AG04450 (cell line): ENCODE measurements around the gene WWP2. TPM values are rescaled to one million over a fixed set of nuclear protein-coding genes. Genes with fewer than 3 reads are reported as not detected.
"Not testable (repeated sequence)": the region's sequence is repeated elsewhere in the genome, so short reads cannot be mapped to it uniquely, and the experiment has no call there.

Experiments
- CTCF ChIA-PET: fragments of 300-600, 350-600 bp; formaldehyde crosslinking; extraction: SDS; loops from one replicate; lab custom pipeline; 2022; ENCODE audit warnings: antibody characterized with exemption, inconsistent platforms; lab: Charles Lee
- POLR2A ChIA-PET: fragments of 350-600 bp; formaldehyde crosslinking; extraction: SDS; loops from one replicate; lab custom pipeline; 2021; ENCODE audit warnings: antibody characterized with exemption, inconsistent platforms; lab: Yijun Ruan, JAX
- DNase-seq: peaks from one replicate; pipeline ENCODE4 v3.0.0-alpha.2; 2011; ENCODE audit warnings: low read depth, low spot score
- H3K27ac ChIP-seq: one replicate; pipeline ENCODE4 v1.5.1; 2012; ENCODE audit warnings: low read depth, low read length, control low read depth
- H3K27me3 ChIP-seq: one replicate; pipeline ENCODE4 v1.6.0; 2012; ENCODE audit warnings: low read length; ENCODE audit not compliant: control insufficient read depth, insufficient read depth
- H3K4me3 ChIP-seq: 2 replicates; pipeline ENCODE4 v1.5.1; 2011; ENCODE audit warnings: mild to moderate bottlenecking, low read depth, low read length, control low read depth
- H3K9me3 ChIP-seq: 2 replicates; pipeline ENCODE4 v1.5.1; 2012; ENCODE audit warnings: low read length; ENCODE audit not compliant: control insufficient read depth, insufficient read depth
- polyA plus RNA-seq: library from polyadenylated mRNA; depleted of rRNA; stranded (reverse); fragments of >200 nt; gene quantifications from 2 replicates; pipeline ENCODE4 v1.2.3, GENCODE V29; 2011; rRNA removed
- small RNA-seq: library from RNA; depleted of rRNA; stranded (forward); fragments of <200 nt; gene quantifications from one replicate; pipeline ENCODE3, GENCODE V24; 2012; ENCODE audit warnings: low read depth; ENCODE audit not compliant: insufficient read length

Gene WWP2
- polyA plus RNA-seq, 1 experiment: 13.4 TPM

DNA sequence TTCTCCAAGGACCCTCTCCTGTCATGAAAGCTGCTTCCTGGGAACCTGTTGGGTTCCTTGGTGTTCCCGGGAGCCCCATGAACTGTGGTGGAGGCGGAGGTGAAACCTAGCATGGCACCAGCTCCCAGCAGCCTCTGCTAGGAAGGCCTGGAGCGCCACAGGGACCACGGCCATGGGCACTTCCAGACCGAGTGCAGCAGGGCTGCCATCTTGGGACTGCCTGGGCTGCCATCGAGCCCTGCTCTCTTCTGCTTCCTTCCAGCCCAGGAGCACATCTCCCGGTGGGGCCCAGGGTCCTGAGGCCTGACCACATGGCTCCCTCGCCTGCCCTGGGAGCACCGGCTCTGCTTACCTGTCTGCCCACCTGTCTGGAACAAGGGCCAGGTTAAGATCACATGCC lies 201.2 kb downstream of the WWP2 start:
- H3K4me3 ChIP-seq, DNase-seq, CTCF ChIA-PET, H3K27ac ChIP-seq, POLR2A ChIA-PET, H3K9me3 ChIP-seq, H3K27me3 ChIP-seq: not testable (repeated sequence)

GRCh38 chr16:69964960-69965660 lies 203.0 kb downstream of the WWP2 start:
- CTCF ChIA-PET, POLR2A ChIA-PET, DNase-seq, H3K27me3 ChIP-seq, H3K27ac ChIP-seq, H3K9me3 ChIP-seq: not testable (repeated sequence)
- H3K4me3 ChIP-seq: peak overlapping the region; percentile 41

DNA sequence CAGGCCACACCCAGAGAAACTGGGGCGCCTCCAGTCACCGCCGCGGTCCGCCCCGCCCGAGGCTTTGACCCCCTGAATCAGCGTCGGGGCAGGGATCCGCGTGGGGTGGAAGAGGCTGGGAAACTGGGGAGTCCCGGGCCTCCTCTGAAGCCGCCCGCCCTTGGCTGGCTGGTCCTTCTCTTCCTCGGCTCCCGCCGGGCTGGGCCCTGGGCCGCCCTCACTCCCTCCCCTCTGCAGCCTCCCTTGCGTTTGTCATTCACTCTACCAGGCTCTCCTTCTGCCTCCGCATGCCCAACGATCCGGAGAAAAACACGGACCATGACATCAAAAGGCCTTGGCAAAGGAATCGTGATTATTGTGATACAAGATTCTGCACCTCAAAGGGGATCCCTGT lies 203.5 kb downstream of the WWP2 start:
- H3K27me3 ChIP-seq, DNase-seq, H3K27ac ChIP-seq, CTCF ChIA-PET, POLR2A ChIA-PET, H3K9me3 ChIP-seq, H3K4me3 ChIP-seq: not testable (repeated sequence)

DNA sequence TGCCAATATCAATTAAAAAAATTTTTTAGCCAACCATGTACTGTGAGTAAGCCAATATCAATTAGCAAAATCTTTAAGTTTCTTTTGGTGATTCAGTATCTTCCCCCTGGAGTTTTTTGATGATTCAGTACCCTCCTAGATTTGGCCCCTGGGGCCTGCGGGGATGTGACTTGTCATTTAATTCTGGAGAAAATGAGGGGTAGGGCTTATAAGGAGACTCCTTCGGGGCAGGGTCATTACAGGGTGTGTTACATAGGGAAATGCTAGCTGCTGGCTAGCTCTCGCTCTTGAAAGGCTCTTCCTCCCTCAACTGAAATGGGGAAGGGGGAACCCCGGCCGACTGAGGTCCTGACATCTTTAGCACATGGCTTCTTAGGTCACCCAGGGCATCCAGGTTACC lies 205.6 kb downstream of the WWP2 start:
- CTCF ChIA-PET, DNase-seq, H3K9me3 ChIP-seq: not testable (repeated sequence)

GRCh38 chr16:69968125-69968524 lies 206.0 kb downstream of the WWP2 start:
- H3K27ac ChIP-seq, POLR2A ChIA-PET, H3K9me3 ChIP-seq, H3K27me3 ChIP-seq, CTCF ChIA-PET, DNase-seq, H3K4me3 ChIP-seq: not testable (repeated sequence)

More for the DNA sequence above, 205.6 kb downstream of the WWP2 start:
- H3K27ac ChIP-seq, H3K4me3 ChIP-seq, POLR2A ChIA-PET, H3K27me3 ChIP-seq: not testable (repeated sequence)

DNA sequence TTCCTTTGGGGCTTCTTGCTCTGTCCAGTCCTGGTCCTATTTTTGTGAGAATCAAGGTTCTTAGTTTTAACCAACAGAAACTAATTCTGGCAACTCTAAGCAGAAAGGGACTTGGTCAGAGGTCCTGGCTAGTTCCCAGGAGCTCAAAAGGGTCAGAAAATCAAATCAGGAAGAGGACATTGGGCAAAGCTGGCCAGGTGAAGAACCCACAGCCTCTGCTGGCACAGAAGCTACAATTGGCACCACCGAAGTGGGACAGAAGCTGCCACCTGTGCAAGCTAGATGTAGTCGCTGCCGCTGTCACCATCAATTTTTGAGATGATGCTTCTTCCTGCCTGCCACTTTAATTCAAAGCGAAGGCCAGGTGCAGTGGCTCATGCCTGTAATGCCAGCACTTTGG lies 207.5 kb downstream of the WWP2 start:
- POLR2A ChIA-PET, H3K27ac ChIP-seq, CTCF ChIA-PET, DNase-seq, H3K27me3 ChIP-seq, H3K4me3 ChIP-seq, H3K9me3 ChIP-seq: not testable (repeated sequence)

- H3K27me3 ChIP-seq, DNase-seq, CTCF ChIA-PET, H3K9me3 ChIP-seq, POLR2A ChIA-PET, H3K27ac ChIP-seq, H3K4me3 ChIP-seq: not testable (repeated sequence)
Measured at GRCh38 chr16:69972120-69972519, 210.0 kb downstream of the WWP2 start.

DNA sequence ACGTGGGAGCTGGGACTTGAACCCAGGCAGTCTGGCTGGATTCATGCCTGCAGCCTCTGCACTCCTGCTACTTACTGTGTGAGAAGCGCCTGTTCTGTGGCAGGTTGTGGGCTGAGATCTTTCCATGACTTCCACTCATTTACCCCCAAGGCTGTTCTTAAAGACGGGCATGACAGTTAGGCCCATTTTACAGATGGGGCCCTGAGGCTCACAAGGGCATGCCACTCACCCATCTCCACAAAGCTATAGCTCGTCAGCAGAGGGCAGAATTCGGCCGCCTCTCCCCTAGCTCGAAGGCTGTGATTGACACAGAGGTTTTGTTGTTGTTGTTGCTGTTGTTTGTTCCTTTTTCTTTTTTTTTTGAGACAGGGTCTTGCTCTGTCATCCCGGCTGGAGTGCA lies 210.8 kb downstream of the WWP2 start:
- DNase-seq, H3K9me3 ChIP-seq, H3K27ac ChIP-seq, CTCF ChIA-PET, H3K27me3 ChIP-seq, POLR2A ChIA-PET, H3K4me3 ChIP-seq: not testable (repeated sequence)

DNA sequence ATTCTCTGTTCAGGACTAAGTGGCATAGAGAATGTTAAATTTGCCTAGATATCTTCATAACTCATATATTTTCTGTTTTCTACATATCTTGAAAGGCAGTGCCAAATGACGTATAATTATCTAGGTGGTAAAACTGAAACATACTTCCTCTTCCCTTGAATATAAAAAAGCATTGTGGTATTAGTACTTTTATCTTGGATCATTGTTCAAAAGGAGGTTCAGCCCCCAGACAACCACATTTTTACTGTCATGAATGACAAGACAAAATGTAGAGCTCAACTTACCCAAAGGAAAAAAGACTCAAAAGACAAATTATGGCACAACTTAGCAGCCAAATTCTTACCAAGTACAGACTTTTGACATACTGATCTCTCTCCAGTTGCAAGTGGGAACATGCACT lies 223.1 kb downstream of the WWP2 start:
- CTCF ChIA-PET: not testable (repeated sequence)

More for the DNA sequence above, 223.1 kb downstream of the WWP2 start:
- POLR2A ChIA-PET, DNase-seq, H3K4me3 ChIP-seq, H3K27ac ChIP-seq, H3K27me3 ChIP-seq, H3K9me3 ChIP-seq: not testable (repeated sequence)

Small RNAs within 50 kb of the gene (small RNA-seq; reads per million reads assigned to genes)
- gene AC026468.1 (not detected), gene MIR140 (2,244 reads per million, percentile 97 among the genes with 10 or more reads in this experiment), gene RF00091 (not detected)

Other genes starting within 250 kb of the WWP2 start
- 31.2 and 36.9 TPM in 2 replicates for gene NFAT5, start 196.4 kb upstream of the WWP2 start, polyA plus RNA-seq
- gene NQO1, start 35.8 kb upstream of the WWP2 start, polyA plus RNA-seq: 557 and 580 TPM in 2 replicates
- 58.7 TPM in 2 replicates for gene NOB1, start 7.4 kb upstream of the WWP2 start, polyA plus RNA-seq
- gene CLEC18A, start 189.0 kb downstream of the WWP2 start, polyA plus RNA-seq: 0.12 TPM in 1 of 2 replicates, not detected in the other